ENCODE results near the gene GRIN2C.

DNA sequence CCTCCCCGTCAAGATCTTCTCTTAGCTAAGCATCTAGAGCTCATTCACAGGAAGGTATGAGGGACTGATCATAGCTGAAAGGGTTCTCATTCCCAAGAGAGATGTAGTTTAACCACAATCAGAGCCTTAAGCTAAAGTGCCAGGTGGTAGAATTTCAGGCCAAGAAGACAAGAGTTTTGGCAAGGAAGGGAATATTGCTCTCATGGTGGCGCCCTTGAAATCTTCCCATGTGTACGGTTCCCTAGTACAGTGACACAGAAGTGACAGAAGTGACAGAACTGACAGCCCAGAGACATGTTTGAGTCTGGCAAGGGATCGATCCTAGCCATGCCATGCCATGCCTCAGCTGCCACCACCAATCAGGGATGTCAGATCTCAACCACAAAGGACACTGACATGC is 2.5 kb downstream of the GRIN2C start:
- no peak for TF ChIP-seq TCF4 (CRISPR knock-in tag; IDR thresholded peaks at IDR 0.05; ENCODE audit: borderline replicate concordance)
- TF ChIP-seq ESRRG (CRISPR knock-in tag; IDR thresholded peaks at IDR 0.05), result no peak
- TF ChIP-seq, protein P1, sequence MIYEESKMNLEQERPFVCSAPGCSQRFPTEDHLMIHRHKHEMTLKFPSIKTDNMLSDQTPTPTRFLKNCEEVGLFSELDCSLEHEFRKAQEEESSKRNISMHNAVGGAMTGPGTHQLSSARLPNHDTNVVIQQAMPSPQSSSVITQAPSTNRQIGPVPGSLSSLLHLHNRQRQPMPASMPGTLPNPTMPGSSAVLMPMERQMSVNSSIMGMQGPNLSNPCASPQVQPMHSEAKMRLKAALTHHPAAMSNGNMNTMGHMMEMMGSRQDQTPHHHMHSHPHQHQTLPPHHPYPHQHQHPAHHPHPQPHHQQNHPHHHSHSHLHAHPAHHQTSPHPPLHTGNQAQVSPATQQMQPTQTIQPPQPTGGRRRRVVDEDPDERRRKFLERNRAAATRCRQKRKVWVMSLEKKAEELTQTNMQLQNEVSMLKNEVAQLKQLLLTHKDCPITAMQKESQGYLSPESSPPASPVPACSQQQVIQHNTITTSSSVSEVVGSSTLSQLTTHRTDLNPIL (CRISPR knock-in tag; IDR thresholded peaks at IDR 0.05; ENCODE audit: low read depth), result no peak
- TF ChIP-seq ZNF8 (CRISPR knock-in tag; IDR thresholded peaks at IDR 0.05), result no peak
- TF ChIP-seq GLIS3 (CRISPR knock-in tag; IDR thresholded peaks at IDR 0.05), result no peak
